GM13977 (cell line): ENCODE results near the gene ZNF860.

Experiments
- DNase-seq: peaks from one replicate; pipeline ENCODE4 v3.0.0; 2012; ENCODE audit warnings: low spot score
- CTCF ChIP-seq: IDR thresholded peaks from 2 replicates; pipeline ENCODE4 v1.5.1; 2012; ENCODE audit warnings: mild to moderate bottlenecking, control low read depth; ENCODE audit not compliant: insufficient read depth; ENCODE audit errors: extremely low read depth, missing control alignments
- in situ Hi-C: fragments of 300-500 bp; cut with MboI; formaldehyde crosslinking; loops from one replicate; pipeline ENCODE4 v1.12.0; 2022; ENCODE audit warnings: low sequenced_read_pairs, low pct_unique_long_range_greater_than_20kb, mixed read lengths, inconsistent platforms; ENCODE audit not compliant: unreplicated experiment

ZNF860 gene

DNA sequence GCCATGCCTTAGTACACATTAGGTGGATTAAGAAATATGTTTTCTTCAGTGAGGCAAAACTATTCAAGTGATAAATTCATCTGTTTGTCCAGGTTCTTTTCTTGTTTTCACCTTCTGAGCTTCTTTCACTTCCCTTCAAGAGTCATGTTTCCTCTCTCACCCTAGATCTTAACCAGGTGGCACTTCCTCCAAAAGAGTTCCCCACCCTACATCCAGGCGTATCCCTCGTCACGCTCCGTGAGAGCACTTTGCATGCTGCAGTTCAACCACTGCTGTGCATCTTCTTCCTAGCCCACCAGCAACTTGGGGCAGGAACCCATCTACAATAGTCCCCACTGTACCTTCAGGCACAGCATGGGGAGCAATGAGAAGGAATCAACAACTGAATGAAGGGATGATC lies 29.3 kb upstream of the ZNF860 start:
- DNase-seq = no peak
- no peak for TF ChIP-seq CTCF
- in situ Hi-C loops = no loop called here

DNA sequence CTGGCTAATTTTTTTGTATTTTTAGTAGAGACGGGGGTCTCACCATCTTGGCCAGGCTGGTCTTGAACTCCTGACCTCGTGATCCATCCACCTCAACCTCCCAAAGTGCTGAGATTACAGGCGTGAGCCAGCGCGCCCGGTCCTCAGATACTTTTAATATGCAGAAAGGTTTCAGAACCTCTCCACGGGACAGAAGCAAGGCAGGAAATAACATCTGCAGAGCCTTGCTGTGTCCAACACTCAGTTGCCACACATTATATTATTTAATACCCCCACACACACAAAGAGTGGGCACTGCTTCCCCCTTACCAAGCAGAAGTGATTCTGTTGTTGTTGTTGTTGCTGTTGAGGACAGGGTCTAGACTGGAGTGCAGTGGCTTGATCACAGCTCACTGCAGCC lies 28.5 kb upstream of the ZNF860 start:
- in situ Hi-C loops = no loop called here
- no peak for TF ChIP-seq CTCF
- no peak for DNase-seq

DNA sequence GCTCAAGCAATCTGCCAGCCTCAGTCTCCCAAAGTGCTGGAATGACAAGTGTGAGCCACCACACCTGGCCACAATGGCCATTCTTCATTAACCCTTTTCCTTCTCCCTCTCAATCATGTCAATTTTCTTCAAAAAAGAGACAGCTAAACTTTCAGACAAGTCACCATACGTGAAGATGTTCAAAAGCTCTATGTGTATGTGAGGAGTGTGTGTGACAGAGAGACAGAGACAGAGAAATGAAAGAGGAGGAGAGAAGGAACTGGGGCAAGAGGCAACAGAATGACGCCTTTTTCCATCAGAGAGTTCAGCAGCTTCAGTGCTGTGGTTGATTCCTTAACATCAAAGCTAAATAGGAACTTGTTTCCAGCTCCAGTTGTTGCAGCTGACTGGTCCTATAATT lies 27.9 kb upstream of the ZNF860 start:
- TF ChIP-seq CTCF = no peak
- in situ Hi-C loops = no loop called here
- DNase-seq = no peak

DNA sequence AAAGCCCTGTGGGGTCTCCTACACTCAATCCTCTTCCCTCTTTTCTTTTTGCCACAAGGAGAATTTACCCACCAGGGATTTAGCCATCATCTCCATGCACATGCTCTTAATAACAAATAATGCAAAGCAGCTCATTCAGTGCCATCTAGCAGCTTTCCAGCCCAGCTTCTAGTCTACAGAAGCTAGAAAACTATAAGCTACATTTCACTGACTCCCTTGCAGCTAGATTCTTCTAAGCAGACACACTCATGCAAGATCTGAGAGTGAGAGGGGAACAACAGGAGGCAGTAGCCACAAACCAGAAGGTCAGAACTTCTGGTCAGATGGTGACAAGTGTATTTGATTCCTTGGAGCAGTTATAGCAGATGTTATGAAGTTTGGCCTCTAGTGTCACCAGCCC lies 26.0 kb upstream of the ZNF860 start:
- in situ Hi-C loops = no loop called here
- TF ChIP-seq CTCF = no peak
- no peak for DNase-seq

DNA sequence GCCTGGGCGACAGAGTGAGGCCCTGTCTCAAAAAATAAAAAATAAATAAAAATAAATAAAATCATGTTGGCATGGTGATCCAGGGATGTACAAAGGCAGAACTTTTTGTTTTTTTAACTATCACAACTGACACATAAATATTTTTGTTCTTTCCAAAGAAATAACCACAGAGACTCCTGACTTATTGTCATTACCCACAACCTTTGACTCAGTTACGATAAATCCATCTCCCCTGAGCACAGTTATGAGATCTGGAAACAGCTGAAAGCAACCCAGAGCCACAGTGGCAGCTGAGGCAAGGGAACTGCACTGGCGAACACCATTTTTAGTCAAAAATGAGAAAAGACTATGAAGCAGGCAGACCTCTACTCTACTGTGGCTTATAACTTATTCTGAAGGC lies 24.4 kb upstream of the ZNF860 start:
- TF ChIP-seq CTCF = no peak
- in situ Hi-C loops = no loop called here
- DNase-seq = no peak

GRCh38 chr3:31958701-31959152 lies 22.8 kb upstream of the ZNF860 start:
- in situ Hi-C loops = no loop called here
- TF ChIP-seq CTCF = no peak
- no peak for DNase-seq

- no peak for TF ChIP-seq CTCF
- in situ Hi-C loops = no loop called here
- no peak for DNase-seq
Measured at GRCh38 chr3:31959251-31959650, 22.3 kb upstream of the ZNF860 start.
